Osteocyte (in vitro differentiated cells): ENCODE data around the gene ACTR3. TPM values are rescaled to one million over a fixed set of nuclear protein-coding genes. Genes with fewer than 3 reads are reported as not detected.

Experiments used
- DNase-seq: peaks from one replicate; pipeline ENCODE4 v3.0.0; 2021; ENCODE audit warnings: mixed read lengths; ENCODE audit not compliant: unreplicated experiment; ENCODE audit errors: extremely low spot score
- H3K27ac Mint-ChIP-seq: one replicate; pipeline ENCODE4 v1.8.0; 2021; ENCODE audit warnings: mild to moderate bottlenecking, mixed read lengths; ENCODE audit not compliant: unreplicated experiment
- H3K27me3 Mint-ChIP-seq: one replicate; pipeline ENCODE4 v1.8.0; 2021; ENCODE audit warnings: mixed read lengths; ENCODE audit not compliant: unreplicated experiment
- H3K36me3 Mint-ChIP-seq: one replicate; pipeline ENCODE4 v1.8.0; 2021; ENCODE audit warnings: mixed read lengths; ENCODE audit not compliant: unreplicated experiment
- H3K4me1 Mint-ChIP-seq: one replicate; pipeline ENCODE4 v1.8.0; 2021; ENCODE audit warnings: mixed read lengths; ENCODE audit not compliant: unreplicated experiment
- H3K4me3 Mint-ChIP-seq: one replicate; pipeline ENCODE4 v1.8.0; 2021; ENCODE audit warnings: mild to moderate bottlenecking, moderate library complexity, mixed read lengths; ENCODE audit not compliant: unreplicated experiment
- H3K9me3 Mint-ChIP-seq: one replicate; pipeline ENCODE4 v1.8.0; 2021; ENCODE audit warnings: mixed read lengths; ENCODE audit not compliant: unreplicated experiment
- CTCF ChIP-seq: fragments of 200-600 bp; sonication (generic); IDR thresholded peaks from 2 replicates; pipeline ENCODE4 v1.5.0; 2021; ENCODE audit warnings: antibody characterized with exemption, mild to moderate bottlenecking, moderate library complexity
- total RNA-seq: library from RNA; stranded (reverse); gene quantifications from 2 replicates; pipeline ENCODE4 v1.2.1, GENCODE V29; 2021

ACTR3 gene
- total RNA-seq, 1 donor from 2014 or later, result 255 TPM

GRCh38 chr2:113861740-113862139 lies 28.1 kb upstream of the ACTR3 start:
- no peak for TF ChIP-seq CTCF
- Mint-ChIP-seq H3K4me3 (no peak overlapping the region), H3K9me3 (no peaks in the 10 kb centered on the region), H3K4me1 (peaks cover 4% of the 10 kb centered on the region), H3K36me3 (no peaks in the 10 kb centered on the region), H3K27ac (no peak overlapping the region), H3K27me3 (peaks cover 5% of the 10 kb centered on the region)
- no peak for DNase-seq

GRCh38 chr2:113863144-113863543 lies 26.7 kb upstream of the ACTR3 start:
- TF ChIP-seq CTCF, result no peak
- no peaks in the 10 kb centered on the region for H3K9me3 Mint-ChIP-seq
- H3K4me3 Mint-ChIP-seq, result no peak overlapping the region
- no peaks in the 10 kb centered on the region for H3K36me3 Mint-ChIP-seq
- H3K4me1 Mint-ChIP-seq, result peaks cover 4% of the 10 kb centered on the region
- no peak overlapping the region for H3K27ac Mint-ChIP-seq
- DNase-seq, result no peak
- H3K27me3 Mint-ChIP-seq, result peaks cover 14% of the 10 kb centered on the region

- Mint-ChIP-seq H3K36me3 (no peaks in the 10 kb centered on the region), H3K27ac (no peak overlapping the region), H3K27me3 (peaks cover 21% of the 10 kb centered on the region), H3K4me3 (no peak overlapping the region), H3K9me3 (no peaks in the 10 kb centered on the region), H3K4me1 (no peaks in the 10 kb centered on the region)
- DNase-seq, result no peak
- no peak for TF ChIP-seq CTCF
Measured at GRCh38 chr2:113867571-113867970, 22.3 kb upstream of the ACTR3 start.

- no peaks in the 10 kb centered on the region for H3K4me1 Mint-ChIP-seq
- no peaks in the 10 kb centered on the region for H3K9me3 Mint-ChIP-seq
- no peak overlapping the region for H3K4me3 Mint-ChIP-seq
- H3K27ac Mint-ChIP-seq, result no peak overlapping the region
- H3K27me3 Mint-ChIP-seq, result peaks cover 15% of the 10 kb centered on the region
- no peak for DNase-seq
- no peaks in the 10 kb centered on the region for H3K36me3 Mint-ChIP-seq
- no peak for TF ChIP-seq CTCF
Measured at GRCh38 chr2:113869253-113869652, 20.6 kb upstream of the ACTR3 start.

- no peak overlapping the region for H3K4me3 Mint-ChIP-seq
- no peak for TF ChIP-seq CTCF
- H3K27me3 Mint-ChIP-seq, result peaks cover 14% of the 10 kb centered on the region
- no peaks in the 10 kb centered on the region for H3K9me3 Mint-ChIP-seq
- no peak overlapping the region for H3K27ac Mint-ChIP-seq
- H3K4me1 Mint-ChIP-seq, result no peaks in the 10 kb centered on the region
- no peak for DNase-seq
- no peaks in the 10 kb centered on the region for H3K36me3 Mint-ChIP-seq
Measured at GRCh38 chr2:113872201-113872600, 17.7 kb upstream of the ACTR3 start.
